GM12878 (cell line): ENCODE results near the gene TEX44. TPM values are rescaled to one million over a fixed set of nuclear protein-coding genes. Genes with fewer than 3 reads are reported as not detected.

ENCODE experiments used
- ATF7 ChIP-seq: fragments of 450-650 bp; IDR thresholded peaks from 2 replicates; pipeline ENCODE4 v1.6.1; 2016; ENCODE audit warnings: low read depth, mild to moderate bottlenecking
- BACH1 ChIP-seq: fragments of 450-650 bp; IDR thresholded peaks from 2 replicates; pipeline ENCODE4 v1.6.1; 2017; ENCODE audit warnings: mild to moderate bottlenecking, borderline replicate concordance
- CHD1 ChIP-seq: IDR thresholded peaks from 2 replicates; pipeline ENCODE4 v1.6.1; 2012; ENCODE audit warnings: low read depth, low read length, improper control_type of control experiment
- EZH2 ChIP-seq: IDR thresholded peaks from 2 replicates; pipeline ENCODE4 v1.6.1; 2012; ENCODE audit warnings: low read depth, mild to moderate bottlenecking, control low read depth, inconsistent platforms, low read length, borderline replicate concordance; ENCODE audit not compliant: control insufficient read depth
- FOXK2 ChIP-seq: fragments of 450-650 bp; IDR thresholded peaks from 2 replicates; pipeline ENCODE4 v1.6.1; 2017; ENCODE audit warnings: mild to moderate bottlenecking, moderate library complexity
- GATAD2B ChIP-seq: fragments of 450-650 bp; conservative IDR thresholded peaks from 2 replicates; pipeline ENCODE4 v1.6.1; 2017; ENCODE audit warnings: low read depth, mild to moderate bottlenecking, moderate library complexity
- HDGF ChIP-seq: fragments of 450-650 bp; IDR thresholded peaks from 2 replicates; pipeline ENCODE4 v1.6.1; 2016; ENCODE audit warnings: antibody characterized with exemption
- NRF1 ChIP-seq: conservative IDR thresholded peaks from 2 replicates; pipeline ENCODE4 v1.6.1; 2011; ENCODE audit warnings: mild to moderate bottlenecking, low read depth, low read length, improper control_type of control experiment
- polyA plus RNA-seq, 11 experiments: library from polyadenylated mRNA; depleted of rRNA in 4 of 11; unstranded in 6 of 11; stranded (reverse) in 5 of 11; fragments of >200 nt; fragmentation: Nextera tagmentation in 4 of 11; fragmentation: Illumina TruSeq in 1 of 11; extraction: Ambion mirVana in 4 of 11; extraction: Trizol in 1 of 11; gene quantifications; 1 replicate in 1 of 11; 2 replicates in 10 of 11; pipeline versions ENCODE4 v1.2.1 to v1.2.3, GENCODE V29; 2011 to 2016; ENCODE audit warnings: inconsistent platforms in 2 of 11, missing spikeins in 2 of 11, low read depth in 1 of 11
- total RNA-seq, 4 experiments: library from RNA; depleted of rRNA in 3 of 4; stranded (reverse); fragments of >200 nt in 3 of 4; fragmentation: Illumina TruSeq in 1 of 4; extraction: Trizol in 1 of 4; gene quantifications; 2 replicates each; pipeline versions ENCODE4 v1.2.1 to v1.2.3, GENCODE V29; 2013 to 2021
- TF ChIP-seq, protein P1 (sequence below): IDR thresholded peaks from 2 replicates; pipeline ENCODE4 v1.6.1; 2012; ENCODE audit warnings: mild to moderate bottlenecking, low read depth, low read length
- TF ChIP-seq, protein P2 (sequence below): fragments of 450-650 bp; conservative IDR thresholded peaks from 2 replicates; pipeline ENCODE4 v1.6.1; 2017; ENCODE audit warnings: mild to moderate bottlenecking, moderate library complexity

The TEX44 gene
- total and polyA plus RNA-seq, 10 of the 15 experiments (the other 5 are each of a cell fraction or from before 2014, with no cell fraction given): not detected

DNA sequence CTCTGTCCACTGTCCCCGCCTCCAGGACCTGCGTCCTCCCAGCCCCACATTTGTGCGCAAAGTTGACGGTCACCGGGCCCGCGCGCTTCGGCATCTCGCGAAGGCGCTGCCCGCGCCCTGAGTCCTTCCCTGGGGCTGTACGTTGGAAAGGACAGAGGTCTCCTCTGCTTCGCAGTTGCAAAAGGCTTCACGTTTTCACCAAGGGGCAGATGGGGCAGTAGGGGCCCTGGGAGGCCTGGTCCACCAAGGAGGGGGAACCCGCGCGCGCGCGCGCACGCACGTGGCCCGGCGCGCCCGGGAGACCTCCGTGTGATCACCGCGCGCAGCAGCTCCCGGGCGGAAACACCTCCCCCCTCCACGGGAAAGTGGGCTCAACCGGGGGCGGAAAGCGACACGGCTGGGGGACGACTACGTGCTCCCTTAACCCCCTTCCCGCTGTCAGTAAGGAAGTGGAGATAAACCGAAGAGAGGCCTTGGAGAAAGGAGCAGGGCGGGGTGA is 21.9 kb downstream of the TEX44 start (continued):
- TF ChIP-seq FOXK2 (0 out of 2 replicates have a peak, but pooled peaks have one; percentile 17), BACH1 (peak; percentile 94), EZH2 (no peak), GATAD2B (peak; percentile 86), ATF7 (peak; percentile 23; the same call in 1 of the 2 replicates), HDGF (peak; percentile 80), CHD1 (peak; percentile 14; the same call in 1 of the 2 replicates), NRF1 (no peak)
- TF ChIP-seq, protein P1, sequence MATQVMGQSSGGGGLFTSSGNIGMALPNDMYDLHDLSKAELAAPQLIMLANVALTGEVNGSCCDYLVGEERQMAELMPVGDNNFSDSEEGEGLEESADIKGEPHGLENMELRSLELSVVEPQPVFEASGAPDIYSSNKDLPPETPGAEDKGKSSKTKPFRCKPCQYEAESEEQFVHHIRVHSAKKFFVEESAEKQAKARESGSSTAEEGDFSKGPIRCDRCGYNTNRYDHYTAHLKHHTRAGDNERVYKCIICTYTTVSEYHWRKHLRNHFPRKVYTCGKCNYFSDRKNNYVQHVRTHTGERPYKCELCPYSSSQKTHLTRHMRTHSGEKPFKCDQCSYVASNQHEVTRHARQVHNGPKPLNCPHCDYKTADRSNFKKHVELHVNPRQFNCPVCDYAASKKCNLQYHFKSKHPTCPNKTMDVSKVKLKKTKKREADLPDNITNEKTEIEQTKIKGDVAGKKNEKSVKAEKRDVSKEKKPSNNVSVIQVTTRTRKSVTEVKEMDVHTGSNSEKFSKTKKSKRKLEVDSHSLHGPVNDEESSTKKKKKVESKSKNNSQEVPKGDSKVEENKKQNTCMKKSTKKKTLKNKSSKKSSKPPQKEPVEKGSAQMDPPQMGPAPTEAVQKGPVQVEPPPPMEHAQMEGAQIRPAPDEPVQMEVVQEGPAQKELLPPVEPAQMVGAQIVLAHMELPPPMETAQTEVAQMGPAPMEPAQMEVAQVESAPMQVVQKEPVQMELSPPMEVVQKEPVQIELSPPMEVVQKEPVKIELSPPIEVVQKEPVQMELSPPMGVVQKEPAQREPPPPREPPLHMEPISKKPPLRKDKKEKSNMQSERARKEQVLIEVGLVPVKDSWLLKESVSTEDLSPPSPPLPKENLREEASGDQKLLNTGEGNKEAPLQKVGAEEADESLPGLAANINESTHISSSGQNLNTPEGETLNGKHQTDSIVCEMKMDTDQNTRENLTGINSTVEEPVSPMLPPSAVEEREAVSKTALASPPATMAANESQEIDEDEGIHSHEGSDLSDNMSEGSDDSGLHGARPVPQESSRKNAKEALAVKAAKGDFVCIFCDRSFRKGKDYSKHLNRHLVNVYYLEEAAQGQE: no peak
- TF ChIP-seq, protein P2, sequence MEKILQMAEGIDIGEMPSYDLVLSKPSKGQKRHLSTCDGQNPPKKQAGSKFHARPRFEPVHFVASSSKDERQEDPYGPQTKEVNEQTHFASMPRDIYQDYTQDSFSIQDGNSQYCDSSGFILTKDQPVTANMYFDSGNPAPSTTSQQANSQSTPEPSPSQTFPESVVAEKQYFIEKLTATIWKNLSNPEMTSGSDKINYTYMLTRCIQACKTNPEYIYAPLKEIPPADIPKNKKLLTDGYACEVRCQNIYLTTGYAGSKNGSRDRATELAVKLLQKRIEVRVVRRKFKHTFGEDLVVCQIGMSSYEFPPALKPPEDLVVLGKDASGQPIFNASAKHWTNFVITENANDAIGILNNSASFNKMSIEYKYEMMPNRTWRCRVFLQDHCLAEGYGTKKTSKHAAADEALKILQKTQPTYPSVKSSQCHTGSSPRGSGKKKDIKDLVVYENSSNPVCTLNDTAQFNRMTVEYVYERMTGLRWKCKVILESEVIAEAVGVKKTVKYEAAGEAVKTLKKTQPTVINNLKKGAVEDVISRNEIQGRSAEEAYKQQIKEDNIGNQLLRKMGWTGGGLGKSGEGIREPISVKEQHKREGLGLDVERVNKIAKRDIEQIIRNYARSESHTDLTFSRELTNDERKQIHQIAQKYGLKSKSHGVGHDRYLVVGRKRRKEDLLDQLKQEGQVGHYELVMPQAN: peak; percentile 31; the same call in 1 of the 2 replicates
